ENCODE data around the gene SLC6A19. TPM values are rescaled to one million over a fixed set of nuclear protein-coding genes. Genes with fewer than 3 reads are reported as not detected.

The SLC6A19 gene
- total RNA-seq, 1 experiment from 2014 or later = not detected

DNA sequence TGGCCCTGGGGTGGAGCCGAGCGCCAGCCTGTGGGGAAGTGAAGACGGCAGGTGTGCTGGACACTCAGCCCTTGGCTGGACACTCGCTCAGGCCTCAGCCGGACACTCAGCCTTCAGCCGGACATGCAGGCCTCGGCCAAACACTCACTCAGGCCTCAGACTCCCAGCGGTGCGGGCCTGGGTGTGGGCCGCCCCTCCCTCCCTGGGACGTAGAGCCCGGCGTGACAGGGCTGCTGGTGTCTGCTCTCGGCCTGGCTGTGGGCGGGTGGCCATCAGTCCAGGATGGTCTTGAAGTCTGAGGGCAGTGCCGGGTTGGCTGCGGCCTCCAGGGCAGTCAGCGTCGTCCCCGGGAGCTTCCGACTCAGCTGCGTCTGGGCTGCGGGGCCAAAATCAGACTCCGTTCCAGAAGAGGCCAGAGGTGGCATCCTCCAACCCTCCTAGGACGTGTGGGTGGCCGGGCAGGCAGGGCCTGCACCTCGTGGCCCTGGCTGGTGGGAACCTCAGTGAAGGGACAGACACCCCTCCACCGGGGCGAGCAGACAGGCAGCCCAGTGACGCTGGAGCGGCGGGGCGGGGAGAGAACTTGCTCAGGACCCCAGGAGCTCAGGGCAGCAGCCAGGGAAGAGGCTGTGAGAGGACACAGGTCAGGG lies 52.2 kb downstream of the SLC6A19 start:
- Histone ChIP-seq H3K4me2 (ENCODE audit: low read depth, low read length, poor library complexity, severe bottlenecking) (no peak overlapping the region), H3K9me3 (ENCODE audit: low read length) (no peaks in the 10 kb centered on the region), H2AFZ (ENCODE audit: low read length) (no peak overlapping the region), H3K27me3 (ENCODE audit: low read length) (no peaks in the 10 kb centered on the region), H3K36me3 (ENCODE audit: insufficient read depth, low read length) (no peaks in the 10 kb centered on the region), H3K4me1 (ENCODE audit: low read length) (no peaks in the 10 kb centered on the region), H3K79me2 (ENCODE audit: low read length) (no peaks in the 10 kb centered on the region), H3K4me3 (ENCODE audit: low read length) (no peak overlapping the region), H3K27ac (ENCODE audit: low read length) (no peak overlapping the region), H3K9ac (ENCODE audit: low read length) (no peak overlapping the region), H3K9me2 (replicated peaks; ENCODE audit: insufficient read depth, low read length) (no peaks in the 10 kb centered on the region), H4K20me1 (ENCODE audit: insufficient read depth, low read depth, low read length) (no peaks in the 10 kb centered on the region)
- DNase-seq = no peak

DNA sequence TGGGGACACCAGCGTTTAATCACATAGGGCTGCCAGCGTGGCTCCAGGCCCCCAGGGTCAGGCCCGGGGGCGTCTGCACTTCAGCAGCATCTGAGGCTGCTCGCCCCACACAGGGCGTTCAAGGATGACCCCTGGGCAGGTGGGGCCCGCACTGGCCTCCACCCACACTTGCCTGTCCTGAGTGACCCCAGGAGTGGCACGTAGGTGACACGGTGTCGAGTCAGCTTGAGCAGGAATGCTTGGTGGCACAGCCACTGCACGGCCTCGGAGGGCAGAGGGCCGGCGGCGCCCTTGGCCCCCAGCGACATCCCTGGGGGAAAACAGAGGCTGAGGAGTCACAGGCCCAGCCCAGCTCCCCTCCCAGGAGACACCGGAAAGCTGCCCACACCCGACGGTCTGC lies 52.8 kb downstream of the SLC6A19 start:
- no peaks in the 10 kb centered on the region for H4K20me1 ChIP-seq (ENCODE audit: insufficient read depth, low read depth, low read length)
- no peak for DNase-seq
- no peaks in the 10 kb centered on the region for H3K36me3 ChIP-seq (ENCODE audit: insufficient read depth, low read length)
- H2AFZ ChIP-seq (ENCODE audit: low read length) = no peak overlapping the region
- no peaks in the 10 kb centered on the region for H3K4me1 ChIP-seq (ENCODE audit: low read length)
- no peaks in the 10 kb centered on the region for H3K79me2 ChIP-seq (ENCODE audit: low read length)
- no peak overlapping the region for H3K9ac ChIP-seq (ENCODE audit: low read length)
- no peak overlapping the region for H3K4me3 ChIP-seq (ENCODE audit: low read length)
- no peaks in the 10 kb centered on the region for H3K27me3 ChIP-seq (ENCODE audit: low read length)
- H3K27ac ChIP-seq (ENCODE audit: low read length) = no peak overlapping the region
- H3K4me2 ChIP-seq (ENCODE audit: low read depth, low read length, poor library complexity, severe bottlenecking) = no peak overlapping the region
- H3K9me2 ChIP-seq (replicated peaks; ENCODE audit: insufficient read depth, low read length) = no peaks in the 10 kb centered on the region
- no peaks in the 10 kb centered on the region for H3K9me3 ChIP-seq (ENCODE audit: low read length)

DNA sequence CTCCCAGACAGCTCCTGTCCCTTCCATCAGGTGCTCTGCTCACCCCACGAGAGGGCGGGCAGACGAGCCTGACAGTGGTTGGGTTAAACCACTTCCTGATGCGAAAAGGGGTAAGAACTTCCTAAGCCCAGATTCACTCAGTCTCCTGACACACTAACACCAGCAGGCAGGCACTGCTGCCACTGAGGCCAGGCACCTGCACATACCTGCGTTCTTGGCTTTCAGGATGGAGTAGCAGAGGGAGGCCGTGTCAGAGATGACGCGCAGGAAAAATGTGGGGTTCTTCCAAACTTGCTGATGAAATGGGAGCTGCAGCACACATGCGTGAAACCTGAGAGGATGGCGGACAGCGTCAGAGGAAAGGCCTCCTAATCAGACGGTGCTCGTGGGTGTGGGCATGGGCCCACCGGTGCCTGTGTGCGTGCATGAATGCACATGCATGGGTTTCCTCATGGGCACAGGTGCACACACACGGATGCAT lies 53.7 kb downstream of the SLC6A19 start:
- Histone ChIP-seq H3K27me3 (ENCODE audit: low read length) (no peaks in the 10 kb centered on the region), H3K27ac (ENCODE audit: low read length) (no peak overlapping the region), H4K20me1 (ENCODE audit: insufficient read depth, low read depth, low read length) (no peaks in the 10 kb centered on the region), H3K4me3 (ENCODE audit: low read length) (no peak overlapping the region), H3K79me2 (ENCODE audit: low read length) (no peaks in the 10 kb centered on the region), H3K9me3 (ENCODE audit: low read length) (no peaks in the 10 kb centered on the region), H2AFZ (ENCODE audit: low read length) (no peak overlapping the region), H3K4me2 (ENCODE audit: low read depth, low read length, poor library complexity, severe bottlenecking) (no peak overlapping the region), H3K4me1 (ENCODE audit: low read length) (no peaks in the 10 kb centered on the region), H3K9me2 (replicated peaks; ENCODE audit: insufficient read depth, low read length) (no peaks in the 10 kb centered on the region), H3K36me3 (ENCODE audit: insufficient read depth, low read length) (no peaks in the 10 kb centered on the region), H3K9ac (ENCODE audit: low read length) (no peak overlapping the region)
- DNase-seq = no peak

DNA sequence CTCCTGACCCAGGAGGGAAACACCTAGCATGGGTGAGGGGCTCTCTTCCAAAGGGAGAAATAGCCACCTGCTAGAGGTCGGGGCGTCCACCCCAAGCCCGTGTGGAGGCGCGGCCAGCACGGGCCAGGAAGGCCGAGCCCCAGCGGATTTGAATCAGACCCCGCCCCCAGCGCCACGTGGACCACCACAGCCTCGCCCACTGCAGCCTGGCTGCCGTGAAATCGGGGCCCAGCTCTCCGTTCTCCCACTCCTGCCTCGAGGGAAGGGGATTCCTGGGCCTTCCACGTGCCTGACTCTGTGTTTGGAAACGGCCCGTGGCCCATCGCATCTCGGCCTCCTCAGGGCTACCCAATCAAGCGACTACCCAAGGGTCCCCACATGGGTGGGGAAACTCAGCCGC lies 55.4 kb downstream of the SLC6A19 start:
- no peaks in the 10 kb centered on the region for H3K79me2 ChIP-seq (ENCODE audit: low read length)
- H3K27ac ChIP-seq (ENCODE audit: low read length) = no peak overlapping the region
- no peak overlapping the region for H3K4me3 ChIP-seq (ENCODE audit: low read length)
- H3K36me3 ChIP-seq (ENCODE audit: insufficient read depth, low read length) = no peaks in the 10 kb centered on the region
- no peaks in the 10 kb centered on the region for H3K4me1 ChIP-seq (ENCODE audit: low read length)
- H3K4me2 ChIP-seq (ENCODE audit: low read depth, low read length, poor library complexity, severe bottlenecking) = no peak overlapping the region
- H3K9ac ChIP-seq (ENCODE audit: low read length) = no peak overlapping the region
- no peaks in the 10 kb centered on the region for H4K20me1 ChIP-seq (ENCODE audit: insufficient read depth, low read depth, low read length)
- H3K9me3 ChIP-seq (ENCODE audit: low read length) = no peaks in the 10 kb centered on the region
- DNase-seq = no peak
- no peaks in the 10 kb centered on the region for H3K9me2 ChIP-seq (replicated peaks; ENCODE audit: insufficient read depth, low read length)
- H3K27me3 ChIP-seq (ENCODE audit: low read length) = no peaks in the 10 kb centered on the region
- no peak overlapping the region for H2AFZ ChIP-seq (ENCODE audit: low read length)

DNA sequence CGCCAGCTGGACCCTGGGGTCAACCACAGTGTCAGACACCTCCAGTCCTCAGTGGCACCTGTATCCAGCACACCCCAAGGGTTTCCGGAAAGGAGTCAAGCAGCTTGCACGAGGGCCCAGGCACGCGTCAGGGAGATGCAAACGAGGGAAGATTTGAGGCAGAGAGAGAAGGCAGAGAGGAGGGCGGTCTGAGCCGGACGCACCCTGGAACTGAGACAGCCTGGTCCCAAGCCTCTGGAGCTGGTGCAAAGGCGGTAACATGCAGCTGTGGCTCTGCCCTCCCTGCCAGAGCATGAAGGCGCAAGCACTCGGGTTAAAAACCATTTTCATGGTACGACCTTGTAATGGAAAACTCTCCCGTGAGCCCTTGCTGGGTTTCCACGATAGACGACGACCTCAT lies 56.0 kb downstream of the SLC6A19 start:
- Histone ChIP-seq H3K9ac (ENCODE audit: low read length) (no peak overlapping the region), H3K36me3 (ENCODE audit: insufficient read depth, low read length) (no peaks in the 10 kb centered on the region), H2AFZ (ENCODE audit: low read length) (no peak overlapping the region), H3K4me2 (ENCODE audit: low read depth, low read length, poor library complexity, severe bottlenecking) (no peak overlapping the region), H4K20me1 (ENCODE audit: insufficient read depth, low read depth, low read length) (no peaks in the 10 kb centered on the region), H3K27ac (ENCODE audit: low read length) (no peak overlapping the region), H3K9me3 (ENCODE audit: low read length) (no peaks in the 10 kb centered on the region), H3K4me3 (ENCODE audit: low read length) (no peak overlapping the region), H3K79me2 (ENCODE audit: low read length) (no peaks in the 10 kb centered on the region), H3K27me3 (ENCODE audit: low read length) (no peaks in the 10 kb centered on the region), H3K9me2 (replicated peaks; ENCODE audit: insufficient read depth, low read length) (no peaks in the 10 kb centered on the region), H3K4me1 (ENCODE audit: low read length) (no peaks in the 10 kb centered on the region)
- no peak for DNase-seq

DNA sequence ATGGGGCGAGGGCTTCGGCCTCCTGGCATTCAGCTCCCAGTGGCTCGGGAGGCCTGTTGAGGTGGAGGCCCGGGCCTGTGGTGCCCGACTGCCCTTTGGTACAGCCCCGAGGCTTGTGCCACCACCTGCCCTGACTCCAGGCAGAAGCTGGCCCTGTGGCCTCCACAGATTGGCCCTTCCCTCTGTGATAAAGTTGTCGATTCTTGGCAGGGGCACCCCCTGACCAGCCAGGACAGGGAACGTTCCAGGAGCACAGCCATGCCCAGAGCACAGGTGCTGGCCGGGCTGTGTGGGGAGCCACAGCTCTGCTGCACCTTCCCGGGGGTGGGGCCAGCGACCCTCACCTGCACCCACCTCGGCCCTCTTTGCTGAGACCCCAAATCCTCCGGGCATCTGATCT lies 56.4 kb downstream of the SLC6A19 start:
- no peak for DNase-seq
- Histone ChIP-seq H3K79me2 (ENCODE audit: low read length) (no peaks in the 10 kb centered on the region), H3K4me2 (ENCODE audit: low read depth, low read length, poor library complexity, severe bottlenecking) (no peak overlapping the region), H3K4me3 (ENCODE audit: low read length) (no peak overlapping the region), H3K9ac (ENCODE audit: low read length) (no peak overlapping the region), H3K27me3 (ENCODE audit: low read length) (no peaks in the 10 kb centered on the region), H3K4me1 (ENCODE audit: low read length) (no peaks in the 10 kb centered on the region), H3K36me3 (ENCODE audit: insufficient read depth, low read length) (no peaks in the 10 kb centered on the region), H3K27ac (ENCODE audit: low read length) (no peak overlapping the region), H3K9me3 (ENCODE audit: low read length) (no peaks in the 10 kb centered on the region), H4K20me1 (ENCODE audit: insufficient read depth, low read depth, low read length) (no peaks in the 10 kb centered on the region), H2AFZ (ENCODE audit: low read length) (no peak overlapping the region), H3K9me2 (replicated peaks; ENCODE audit: insufficient read depth, low read length) (no peaks in the 10 kb centered on the region)

DNA sequence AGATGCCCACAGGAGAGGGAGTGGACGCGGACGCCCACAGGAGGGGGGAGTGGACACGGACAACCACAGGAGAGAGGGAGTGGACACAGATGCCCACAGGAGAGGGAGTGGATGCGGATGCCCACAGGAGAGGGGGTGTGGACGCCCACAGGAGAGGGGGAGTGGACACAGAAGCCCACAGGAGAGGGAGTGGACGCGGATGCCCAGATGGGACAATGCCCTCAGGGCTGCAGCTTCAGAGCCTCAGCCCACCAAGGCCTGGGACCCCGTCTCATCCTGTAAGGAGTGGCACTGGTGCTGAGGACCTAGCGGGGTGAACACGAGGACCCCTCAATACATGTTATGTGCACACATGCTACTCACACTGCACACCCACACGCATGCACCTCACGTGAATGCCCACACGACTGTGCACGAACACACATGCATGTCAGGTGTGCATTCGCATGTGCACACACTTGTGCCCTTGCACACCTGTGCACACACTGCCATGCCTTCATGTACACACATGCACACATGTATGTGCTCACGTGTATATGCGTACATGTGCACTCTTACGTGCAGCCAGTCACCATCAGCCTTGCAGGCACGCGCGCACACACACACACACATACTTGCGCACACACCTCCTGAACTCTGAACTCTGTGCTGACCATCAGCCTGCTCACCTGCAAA lies 58.5 kb downstream of the SLC6A19 start:
- Histone ChIP-seq H3K9me2 (replicated peaks; ENCODE audit: insufficient read depth, low read length) (no peaks in the 10 kb centered on the region), H3K9me3 (ENCODE audit: low read length) (no peaks in the 10 kb centered on the region), H3K27ac (ENCODE audit: low read length) (no peak overlapping the region), H3K4me1 (ENCODE audit: low read length) (no peaks in the 10 kb centered on the region), H2AFZ (ENCODE audit: low read length) (no peak overlapping the region), H3K4me2 (ENCODE audit: low read depth, low read length, poor library complexity, severe bottlenecking) (no peak overlapping the region), H3K79me2 (ENCODE audit: low read length) (no peaks in the 10 kb centered on the region), H3K4me3 (ENCODE audit: low read length) (no peak overlapping the region), H3K9ac (ENCODE audit: low read length) (no peak overlapping the region), H3K27me3 (ENCODE audit: low read length) (no peaks in the 10 kb centered on the region), H3K36me3 (ENCODE audit: insufficient read depth, low read length) (no peaks in the 10 kb centered on the region), H4K20me1 (ENCODE audit: insufficient read depth, low read depth, low read length) (no peaks in the 10 kb centered on the region)
- no peak for DNase-seq

DNA sequence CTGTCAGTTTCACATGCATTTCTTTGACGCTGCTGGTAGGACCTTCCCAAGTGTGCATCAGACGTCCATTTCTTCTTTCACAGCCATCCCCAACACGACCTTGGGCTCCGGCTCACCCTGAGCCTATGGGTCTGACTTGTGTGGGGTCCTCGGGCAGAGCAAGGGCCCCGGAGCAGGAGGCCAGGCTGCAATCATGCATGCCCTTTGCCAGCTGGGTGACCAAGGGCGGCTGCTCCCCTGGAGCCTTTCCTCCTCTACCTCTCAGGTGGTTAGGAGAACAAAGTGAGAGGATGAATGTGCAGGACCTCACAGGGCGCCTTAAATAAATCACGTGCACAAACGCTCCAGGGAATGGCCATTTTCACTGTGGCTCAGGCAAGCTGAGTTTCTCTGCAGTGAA lies 60.2 kb downstream of the SLC6A19 start:
- no peaks in the 10 kb centered on the region for H3K9me2 ChIP-seq (replicated peaks; ENCODE audit: insufficient read depth, low read length)
- no peak overlapping the region for H3K27ac ChIP-seq (ENCODE audit: low read length)
- H3K27me3 ChIP-seq (ENCODE audit: low read length) = no peaks in the 10 kb centered on the region
- no peak overlapping the region for H3K4me2 ChIP-seq (ENCODE audit: low read depth, low read length, poor library complexity, severe bottlenecking)
- H3K4me3 ChIP-seq (ENCODE audit: low read length) = no peak overlapping the region
- H3K9me3 ChIP-seq (ENCODE audit: low read length) = no peaks in the 10 kb centered on the region
- no peaks in the 10 kb centered on the region for H3K79me2 ChIP-seq (ENCODE audit: low read length)
- no peaks in the 10 kb centered on the region for H3K4me1 ChIP-seq (ENCODE audit: low read length)
- no peak for DNase-seq
- no peak overlapping the region for H3K9ac ChIP-seq (ENCODE audit: low read length)
- H3K36me3 ChIP-seq (ENCODE audit: insufficient read depth, low read length) = no peaks in the 10 kb centered on the region
- H2AFZ ChIP-seq (ENCODE audit: low read length) = no peak overlapping the region
- no peaks in the 10 kb centered on the region for H4K20me1 ChIP-seq (ENCODE audit: insufficient read depth, low read depth, low read length)
